ENCODE data around the gene CFAP68.
A peak's percentile ranks its signal among the peaks of the same experiment; 100 is the strongest.
"Not testable (repeated sequence)": the region's sequence is repeated elsewhere in the genome, so short reads cannot be mapped to it uniquely, and the experiment has no call there.

The CFAP68 gene

GRCh38 chr11:111918390-111919256, 39.3 kb downstream of the CFAP68 start, which contains the start of gene C11orf52:
Gene C11orf52, plus strand, starts transcription at chr11:111918913. Its CDS starts 60 bp downstream, at chr11:111918973.
- peak; percentile 84 for DNase-seq (ENCODE audit: low spot score)

DNA sequence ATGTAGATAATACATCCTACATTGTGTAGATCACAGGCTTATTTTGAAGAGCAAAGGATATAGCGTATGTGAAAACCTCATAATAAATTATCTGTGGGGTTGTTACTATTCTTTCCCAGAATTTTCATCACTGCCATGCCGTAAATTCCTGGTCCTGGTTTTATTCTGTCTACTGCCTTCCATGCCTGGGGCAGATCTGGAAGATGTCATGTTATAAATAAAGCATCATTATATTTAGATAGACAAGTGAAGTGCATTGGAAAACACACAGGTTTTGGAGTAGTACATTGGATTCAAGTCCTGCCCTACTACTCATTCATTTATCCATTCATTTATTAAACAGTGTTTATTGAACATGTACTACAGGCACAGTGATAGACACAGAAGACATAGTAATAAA, 41.6 kb downstream of the CFAP68 start:
- no peak for DNase-seq (ENCODE audit: low spot score)

DNA sequence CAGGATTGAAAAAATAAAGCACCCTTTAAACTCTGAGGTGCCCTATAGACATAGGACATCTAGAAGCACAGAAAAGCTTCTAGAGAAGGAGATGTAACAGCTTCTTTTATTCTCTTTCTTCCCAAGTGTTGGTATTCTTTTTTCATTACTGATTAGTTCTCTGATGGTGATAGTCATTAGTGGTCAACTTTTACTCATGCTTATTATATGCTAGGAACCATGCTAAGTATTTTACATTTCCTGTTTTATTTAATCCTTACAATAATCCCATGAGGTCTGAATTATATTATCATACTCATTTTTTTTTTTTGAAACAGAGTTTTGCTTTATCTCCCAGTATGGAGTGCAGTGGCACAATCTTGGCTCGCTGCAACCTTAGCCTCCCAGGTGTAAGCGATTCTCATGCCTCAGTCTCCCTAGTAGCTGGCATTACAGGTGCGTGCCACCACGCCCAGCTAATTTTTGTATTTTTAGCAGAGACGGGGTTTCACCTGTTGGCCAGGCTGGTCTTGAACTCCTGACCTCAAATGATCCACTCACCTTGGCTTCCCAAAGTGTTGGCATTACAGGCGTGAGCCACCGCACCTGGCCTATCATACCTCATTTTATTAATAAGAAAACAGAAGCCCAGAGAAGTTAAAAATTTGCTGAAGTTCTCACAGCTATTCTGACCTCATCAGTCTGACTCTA, 42.3 kb downstream of the CFAP68 start:
- DNase-seq (ENCODE audit: low spot score): no peak

GRCh38 chr11:111922803-111923202, 43.5 kb downstream of the CFAP68 start:
- DNase-seq (ENCODE audit: low spot score): no peak

- DNase-seq (ENCODE audit: low spot score): no peak
Measured at GRCh38 chr11:111923351-111923788, 44.0 kb downstream of the CFAP68 start.

GRCh38 chr11:111923951-111924350, 44.6 kb downstream of the CFAP68 start:
- DNase-seq (ENCODE audit: low spot score): no peak

GRCh38 chr11:111925953-111926352, 46.6 kb downstream of the CFAP68 start:
- DNase-seq (ENCODE audit: low spot score): no peak

GRCh38 chr11:111926505-111927391, 47.4 kb downstream of the CFAP68 start:
- DNase-seq (ENCODE audit: low spot score): peak; percentile 96

GRCh38 chr11:111930472-111930871, 51.1 kb downstream of the CFAP68 start:
- DNase-seq (ENCODE audit: low spot score): no peak

GRCh38 chr11:111932611-111932950, 53.2 kb downstream of the CFAP68 start:
- no peak for DNase-seq (ENCODE audit: low spot score)

GRCh38 chr11:111933176-111933575, 53.8 kb downstream of the CFAP68 start:
- DNase-seq (ENCODE audit: low spot score): not testable (repeated sequence)

- no peak for DNase-seq (ENCODE audit: low spot score)
Measured at GRCh38 chr11:111933872-111934271, 54.5 kb downstream of the CFAP68 start.

DNA sequence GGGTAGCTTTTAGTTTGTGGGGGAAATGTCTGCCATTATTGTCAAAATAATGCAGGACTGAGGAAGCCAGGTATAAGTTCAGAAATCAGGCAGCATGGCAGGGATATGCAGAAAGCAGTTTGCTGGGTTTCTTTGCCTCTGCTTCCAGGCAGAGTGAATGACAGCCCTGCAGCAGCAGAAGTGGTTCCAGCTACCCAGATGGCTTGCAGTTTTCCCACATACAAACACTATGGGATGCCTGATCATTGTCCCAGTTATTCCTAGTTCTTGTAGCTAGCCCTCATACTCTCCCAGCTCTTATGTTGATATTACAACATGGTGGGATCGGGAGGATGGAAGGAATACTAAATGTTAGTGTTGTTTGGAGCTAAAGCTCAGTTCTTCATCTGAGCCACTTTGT, 55.0 kb downstream of the CFAP68 start:
- no peak for DNase-seq (ENCODE audit: low spot score)

Data from iPS-NIHi11 (cell line).